Activated CD8-positive, alpha-beta T cell treated with anti-CD3 and anti-CD28 coated beads for 36 hours (primary cell): ENCODE data around the gene OLFML3. TPM values are rescaled to one million over a fixed set of nuclear protein-coding genes. Genes with fewer than 3 reads are reported as not detected.
"Not testable (repeated sequence)": the region's sequence is repeated elsewhere in the genome, so short reads cannot be mapped to it uniquely, and the experiment has no call there.

Experiments used
- ATAC-seq: fragments of 200-7000 bp; cut with Tn5 transposase; one replicate; pipeline ENCODE4 v1.10.0; 2021; ENCODE audit warnings: mild to moderate bottlenecking, moderate library complexity
- CTCF ChIA-PET: fragments of 350-600 bp; sonication (Branson Sonifier 250); formaldehyde crosslinking; loops from one replicate; lab custom pipeline; 2021; ENCODE audit warnings: antibody characterized with exemption; lab: Charles Lee
- POLR2A ChIA-PET: fragments of 350-600 bp; sonication (Branson Sonifier 250); formaldehyde crosslinking; loops from one replicate; lab custom pipeline; 2021; ENCODE audit warnings: antibody characterized with exemption; lab: Charles Lee
- DNase-seq: peaks from one replicate; pipeline ENCODE4 v3.0.0-alpha.2; 2020
- H3K27ac Mint-ChIP-seq: one replicate; pipeline ENCODE4 v1.8.0; 2021; ENCODE audit warnings: mild to moderate bottlenecking, mixed read lengths
- H3K27me3 Mint-ChIP-seq: one replicate; pipeline ENCODE4 v1.8.0; 2021; ENCODE audit warnings: mixed read lengths
- H3K36me3 Mint-ChIP-seq: one replicate; pipeline ENCODE4 v1.8.0; 2021; ENCODE audit warnings: low read depth, mixed read lengths
- H3K4me1 Mint-ChIP-seq: one replicate; pipeline ENCODE4 v1.8.0; 2021; ENCODE audit warnings: low read depth, mixed read lengths
- H3K4me3 Mint-ChIP-seq: one replicate; pipeline ENCODE4 v1.8.0; 2021; ENCODE audit warnings: mild to moderate bottlenecking, moderate library complexity, mixed read lengths
- H3K9me3 Mint-ChIP-seq: one replicate; pipeline ENCODE4 v1.8.0; 2021; ENCODE audit warnings: mixed read lengths
- intact Hi-C: fragments of 100-400 bp; cut with micrococcal nuclease; formaldehyde crosslinking; loops from one replicate; pipeline ENCODE4 v1.10.0; 2022
- total RNA-seq, 2 experiments: library from RNA; stranded (reverse); gene quantifications; one replicate each; pipeline ENCODE4 v1.2.3, GENCODE V29; 2021
- TF ChIP-seq, protein P1 (sequence below): fragments of 200-600 bp; IDR thresholded peaks from one replicate; pipeline ENCODE4 v1.8.0; 2022; ENCODE audit warnings: antibody characterized with exemption, mild to moderate bottlenecking

Gene OLFML3
- total RNA-seq, 2 experiments from 2014 or later: 0.14 to 0.49 TPM

DNA sequence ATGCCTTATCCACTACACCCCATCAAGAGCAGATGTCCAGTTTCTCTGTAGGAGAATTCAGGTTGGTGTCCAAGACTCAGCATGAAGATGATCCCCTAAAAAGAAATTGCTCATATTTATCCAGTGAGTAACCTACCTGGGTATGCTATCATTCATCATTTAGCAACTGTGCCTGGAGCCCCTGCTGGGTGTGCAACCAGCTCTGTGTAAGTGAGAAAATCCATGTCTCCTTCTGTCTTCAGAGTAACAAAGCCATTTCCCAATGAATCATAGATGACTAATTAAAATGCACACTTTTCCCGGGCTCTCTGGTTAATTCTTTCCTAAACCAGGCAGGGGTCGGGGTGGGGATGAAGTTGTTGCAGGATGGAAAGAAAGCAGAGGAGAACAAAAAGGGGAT, 35.8 kb downstream of the OLFML3 start:
- peaks cover 2% of the 10 kb centered on the region for H3K27me3 Mint-ChIP-seq
- TF ChIP-seq, protein P1, sequence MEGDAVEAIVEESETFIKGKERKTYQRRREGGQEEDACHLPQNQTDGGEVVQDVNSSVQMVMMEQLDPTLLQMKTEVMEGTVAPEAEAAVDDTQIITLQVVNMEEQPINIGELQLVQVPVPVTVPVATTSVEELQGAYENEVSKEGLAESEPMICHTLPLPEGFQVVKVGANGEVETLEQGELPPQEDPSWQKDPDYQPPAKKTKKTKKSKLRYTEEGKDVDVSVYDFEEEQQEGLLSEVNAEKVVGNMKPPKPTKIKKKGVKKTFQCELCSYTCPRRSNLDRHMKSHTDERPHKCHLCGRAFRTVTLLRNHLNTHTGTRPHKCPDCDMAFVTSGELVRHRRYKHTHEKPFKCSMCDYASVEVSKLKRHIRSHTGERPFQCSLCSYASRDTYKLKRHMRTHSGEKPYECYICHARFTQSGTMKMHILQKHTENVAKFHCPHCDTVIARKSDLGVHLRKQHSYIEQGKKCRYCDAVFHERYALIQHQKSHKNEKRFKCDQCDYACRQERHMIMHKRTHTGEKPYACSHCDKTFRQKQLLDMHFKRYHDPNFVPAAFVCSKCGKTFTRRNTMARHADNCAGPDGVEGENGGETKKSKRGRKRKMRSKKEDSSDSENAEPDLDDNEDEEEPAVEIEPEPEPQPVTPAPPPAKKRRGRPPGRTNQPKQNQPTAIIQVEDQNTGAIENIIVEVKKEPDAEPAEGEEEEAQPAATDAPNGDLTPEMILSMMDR: no peak
- H3K4me1 Mint-ChIP-seq: no peaks in the 10 kb centered on the region
- H3K27ac Mint-ChIP-seq: no peak overlapping the region
- POLR2A ChIA-PET: no interaction called here
- H3K36me3 Mint-ChIP-seq: no peaks in the 10 kb centered on the region
- H3K9me3 Mint-ChIP-seq: no peaks in the 10 kb centered on the region
- no peak overlapping the region for H3K4me3 Mint-ChIP-seq
- CTCF ChIA-PET: no interaction called here
- ATAC-seq (no peak), DNase-seq (no peak)
- intact Hi-C loops: no loop called here

DNA sequence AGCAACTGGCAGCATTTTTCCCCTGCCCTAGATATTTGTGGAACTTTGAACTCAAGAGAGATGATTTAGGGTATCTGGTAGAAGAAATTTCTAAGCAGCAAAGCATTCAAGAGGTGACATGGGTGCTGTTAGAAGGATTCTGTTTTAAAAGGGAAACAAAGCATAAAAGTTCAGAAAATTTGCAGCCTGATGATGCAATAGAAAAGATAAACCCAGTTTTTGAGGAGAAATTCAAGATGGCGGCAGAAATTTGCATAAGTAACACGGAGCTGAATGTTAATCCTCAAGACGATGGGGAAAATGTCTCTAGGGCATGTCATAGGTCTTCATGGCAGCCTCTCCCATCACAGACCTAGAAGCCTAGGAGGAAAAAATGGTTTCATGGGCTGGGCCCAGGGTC, 40.5 kb downstream of the OLFML3 start:
- H3K27me3 Mint-ChIP-seq, DNase-seq, POLR2A ChIA-PET, H3K4me3 Mint-ChIP-seq, CTCF ChIA-PET, intact Hi-C loops, H3K9me3 Mint-ChIP-seq, H3K4me1 Mint-ChIP-seq, H3K27ac Mint-ChIP-seq, ATAC-seq, H3K36me3 Mint-ChIP-seq: not testable (repeated sequence)

DNA sequence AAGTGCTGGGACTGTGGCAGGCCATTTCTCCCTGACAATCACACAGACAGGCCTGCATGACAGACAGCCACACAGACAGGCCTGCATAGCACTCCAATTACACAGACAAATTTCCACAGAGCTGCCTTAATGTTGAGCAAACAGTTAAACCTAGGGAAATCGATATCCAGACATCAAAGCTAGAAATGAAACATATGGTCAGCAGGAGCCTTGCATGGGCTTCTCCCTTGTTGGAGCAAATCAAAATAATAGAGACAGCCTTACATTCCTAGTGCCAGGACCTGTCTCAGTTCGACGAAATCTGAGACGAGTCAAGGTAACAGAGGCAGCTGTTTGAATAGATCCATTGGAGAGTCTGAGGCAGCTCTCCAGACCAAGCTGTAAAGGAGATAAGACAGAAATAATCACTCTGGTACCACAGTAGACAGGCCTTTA, 42.4 kb downstream of the OLFML3 start:
- TF ChIP-seq, protein P1: no peak
- DNase-seq (no peak), ATAC-seq (no peak)
- Mint-ChIP-seq H3K27me3 (no peaks in the 10 kb centered on the region), H3K27ac (no peak overlapping the region), H3K4me3 (no peak overlapping the region), H3K9me3 (no peaks in the 10 kb centered on the region), H3K36me3 (no peaks in the 10 kb centered on the region), H3K4me1 (no peaks in the 10 kb centered on the region)
- intact Hi-C loops: no loop called here
- POLR2A ChIA-PET: no interaction called here
- CTCF ChIA-PET: no interaction called here

DNA sequence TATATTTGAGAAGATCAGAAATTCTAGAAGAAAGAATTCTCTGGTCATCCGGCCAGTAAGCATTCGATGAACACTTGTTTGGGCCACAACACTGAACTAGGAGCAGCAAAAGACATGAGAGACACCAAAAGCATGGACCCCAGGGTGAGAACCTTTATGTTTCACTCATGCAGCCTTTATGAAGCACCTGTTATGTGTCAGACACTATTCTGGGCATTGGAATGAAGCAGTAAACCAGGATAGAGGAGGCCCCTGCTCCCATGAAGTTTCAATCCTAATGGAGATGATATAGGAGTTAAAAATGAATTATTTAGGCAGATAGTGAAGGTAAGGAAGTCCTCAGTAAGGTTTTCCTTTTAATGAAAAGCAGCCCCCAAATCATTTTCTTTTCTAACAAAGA, 43.6 kb downstream of the OLFML3 start:
- H3K9me3 Mint-ChIP-seq: no peaks in the 10 kb centered on the region
- TF ChIP-seq, protein P1: no peak
- H3K27me3 Mint-ChIP-seq: no peaks in the 10 kb centered on the region
- H3K4me1 Mint-ChIP-seq: no peaks in the 10 kb centered on the region
- no peak overlapping the region for H3K4me3 Mint-ChIP-seq
- POLR2A ChIA-PET: interaction anchor here (1.4 kb wide), 1 partner anchor 13 kb away, joined by 3 read pairs; no protein-coding TSS in a partner anchor
- no peaks in the 10 kb centered on the region for H3K36me3 Mint-ChIP-seq
- CTCF ChIA-PET: no interaction called here
- intact Hi-C loops: no loop called here
- no peak overlapping the region for H3K27ac Mint-ChIP-seq
- no peak for DNase-seq
- ATAC-seq: no peak

DNA sequence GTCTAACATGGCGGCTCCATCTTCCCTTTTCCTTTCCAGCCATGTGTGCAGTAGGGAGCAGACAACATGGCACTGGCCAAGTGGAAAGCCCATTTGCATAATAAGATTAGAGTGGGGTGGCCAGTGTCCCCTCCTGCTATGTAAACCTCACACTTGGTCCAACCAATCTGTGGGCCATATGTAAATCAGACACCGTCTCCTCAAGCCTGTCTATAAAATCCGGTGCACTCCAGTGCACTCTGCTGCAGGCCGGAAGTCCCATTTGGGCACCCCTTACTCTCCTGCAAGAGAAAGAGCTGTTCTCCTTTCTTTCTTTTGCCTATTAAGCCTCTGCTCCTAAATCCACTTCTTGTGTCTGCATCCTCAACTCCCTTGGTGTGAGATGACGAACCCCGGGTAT, 44.1 kb downstream of the OLFML3 start:
- Mint-ChIP-seq H3K9me3 (no peaks in the 10 kb centered on the region), H3K4me3 (no peak overlapping the region), H3K4me1 (no peaks in the 10 kb centered on the region), H3K27me3 (no peaks in the 10 kb centered on the region), H3K36me3 (no peaks in the 10 kb centered on the region), H3K27ac (no peak overlapping the region)
- DNase-seq (no peak), ATAC-seq (no peak)
- ChIA-PET CTCF (no interaction called here), POLR2A (interaction anchor here (1.4 kb wide), 1 partner anchor 13 kb away, joined by 3 read pairs; no protein-coding TSS in a partner anchor)
- intact Hi-C loops: no loop called here
- TF ChIP-seq, protein P1: no peak

DNA sequence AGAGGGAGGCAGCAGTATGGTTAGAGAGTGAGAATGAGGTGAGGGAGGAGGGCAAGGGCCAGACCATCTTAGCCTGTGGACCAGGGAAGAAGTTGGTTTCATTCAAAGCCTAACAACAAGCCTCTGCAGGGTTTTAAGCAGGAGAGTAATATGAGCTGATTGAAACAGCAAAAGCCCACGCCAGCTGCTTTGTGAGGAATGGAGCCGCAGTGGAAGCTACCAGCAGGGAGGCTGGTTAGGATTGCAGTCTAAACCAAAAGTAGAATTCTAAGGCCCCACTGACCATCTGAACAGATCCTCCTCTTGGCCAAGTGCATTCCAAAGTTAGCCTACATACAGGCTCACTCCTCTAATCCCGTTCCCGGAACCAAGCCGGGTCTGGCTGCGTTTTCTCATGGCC, 44.8 kb downstream of the OLFML3 start:
- POLR2A ChIA-PET: interaction anchor here (1.4 kb wide), 1 partner anchor 14 kb away, joined by 3 read pairs; no protein-coding TSS in a partner anchor
- intact Hi-C loops: no loop called here
- CTCF ChIA-PET: no interaction called here

More for the DNA sequence above, 44.8 kb downstream of the OLFML3 start:
- DNase-seq (no peak), ATAC-seq (no peak)
- TF ChIP-seq, protein P1: no peak
- no peaks in the 10 kb centered on the region for H3K36me3 Mint-ChIP-seq
- no peaks in the 10 kb centered on the region for H3K9me3 Mint-ChIP-seq
- no peak overlapping the region for H3K27ac Mint-ChIP-seq
- no peak overlapping the region for H3K4me3 Mint-ChIP-seq
- no peaks in the 10 kb centered on the region for H3K27me3 Mint-ChIP-seq
- H3K4me1 Mint-ChIP-seq: no peaks in the 10 kb centered on the region
